ENCODE measurements around the gene SLC43A2. TPM values are rescaled to one million over a fixed set of nuclear protein-coding genes. Genes with fewer than 3 reads are reported as not detected.
A peak's percentile ranks its signal among the peaks of the same experiment; 100 is the strongest.

SLC43A2 gene
- total RNA-seq, 1 experiment from 2014 or later, result 5.6 TPM

- peak overlapping the region; percentile 52 for H3K4me3 Mint-ChIP-seq (ENCODE audit: unreplicated experiment)
- no peaks in the 10 kb centered on the region for H3K36me3 Mint-ChIP-seq (ENCODE audit: insufficient read depth, unreplicated experiment)
- TF ChIP-seq CTCF (IDR thresholded peaks at IDR 0.05; ENCODE audit: unreplicated experiment), result no peak
- no peaks in the 10 kb centered on the region for H3K9me3 Mint-ChIP-seq (ENCODE audit: unreplicated experiment)
- intact Hi-C loops (cut with micrococcal nuclease), result loop anchor here (5.0 kb wide), 1 partner anchor 37 kb away; the partner anchor contains the start of gene SLC43A2
- no TSS peak for BruUV-seq (replicated peaks)
- DNase-seq (ENCODE audit: unreplicated experiment), result peak; percentile 94
- H3K27ac Mint-ChIP-seq (ENCODE audit: low read depth, unreplicated experiment), result peak overlapping the region; percentile 64
- CTCF ChIA-PET, result interaction anchor here (0.6 to 0.9 kb wide), 6 partner anchors 11 to 941 kb away, joined by 3 to 4 read pairs (median 3); no protein-coding TSS in a partner anchor
- H3K4me1 Mint-ChIP-seq (ENCODE audit: insufficient read depth, unreplicated experiment), result peaks cover 11% of the 10 kb centered on the region
- H3K27me3 Mint-ChIP-seq (ENCODE audit: insufficient read depth, unreplicated experiment), result no peaks in the 10 kb centered on the region
- POLR2A ChIA-PET, result interaction anchor here (0.6 to 2.9 kb wide), 11 partner anchors 8 to 127 kb away, joined by 3 to 21 read pairs (median 3); partner anchors contain the start of genes RILP and SLC43A2
These were observed 38.4 kb downstream of the SLC43A2 start for GRCh38 chr17:1590029-1590746.

GRCh38 chr17:1588821-1589585 is 39.6 kb downstream of the SLC43A2 start:
- no TSS peak for BruUV-seq (replicated peaks)
- Mint-ChIP-seq H3K9me3 (ENCODE audit: unreplicated experiment) (no peaks in the 10 kb centered on the region), H3K27me3 (ENCODE audit: insufficient read depth, unreplicated experiment) (no peaks in the 10 kb centered on the region), H3K4me3 (ENCODE audit: unreplicated experiment) (no peak overlapping the region), H3K4me1 (ENCODE audit: insufficient read depth, unreplicated experiment) (peaks cover 11% of the 10 kb centered on the region), H3K27ac (ENCODE audit: low read depth, unreplicated experiment) (no peak overlapping the region), H3K36me3 (ENCODE audit: insufficient read depth, unreplicated experiment) (no peaks in the 10 kb centered on the region)
- intact Hi-C loops (cut with micrococcal nuclease), result no loop called here
- no peak for TF ChIP-seq CTCF (IDR thresholded peaks at IDR 0.05; ENCODE audit: unreplicated experiment)
- ChIA-PET CTCF (interaction anchor here (0.6 to 1.5 kb wide), 4 partner anchors 9 to 35 kb away, joined by 3 to 6 read pairs (median 3); no protein-coding TSS in a partner anchor), POLR2A (interaction anchor here (0.6 to 2.9 kb wide), 7 partner anchors 12 to 136 kb away, joined by 3 to 21 read pairs (median 5); partner anchors contain the start of genes PITPNA and WDR81)
- peak; percentile 46 for DNase-seq (ENCODE audit: unreplicated experiment)

GRCh38 chr17:1584167-1584566 is 44.5 kb downstream of the SLC43A2 start:
- Mint-ChIP-seq H3K27me3 (ENCODE audit: insufficient read depth, unreplicated experiment) (no peaks in the 10 kb centered on the region), H3K36me3 (ENCODE audit: insufficient read depth, unreplicated experiment) (peaks cover 6% of the 10 kb centered on the region), H3K4me1 (ENCODE audit: insufficient read depth, unreplicated experiment) (no peaks in the 10 kb centered on the region), H3K4me3 (ENCODE audit: unreplicated experiment) (no peak overlapping the region), H3K9me3 (ENCODE audit: unreplicated experiment) (no peaks in the 10 kb centered on the region), H3K27ac (ENCODE audit: low read depth, unreplicated experiment) (no peak overlapping the region)
- CTCF ChIA-PET, result no interaction called here
- POLR2A ChIA-PET, result no interaction called here
- no peak for TF ChIP-seq CTCF (IDR thresholded peaks at IDR 0.05; ENCODE audit: unreplicated experiment)
- no peak for DNase-seq (ENCODE audit: unreplicated experiment)
- BruUV-seq (replicated peaks), result no TSS peak
- intact Hi-C loops (cut with micrococcal nuclease), result no loop called here

- Mint-ChIP-seq H3K27ac (ENCODE audit: low read depth, unreplicated experiment) (no peak overlapping the region), H3K4me1 (ENCODE audit: insufficient read depth, unreplicated experiment) (no peaks in the 10 kb centered on the region), H3K4me3 (ENCODE audit: unreplicated experiment) (no peak overlapping the region), H3K36me3 (ENCODE audit: insufficient read depth, unreplicated experiment) (peaks cover 6% of the 10 kb centered on the region), H3K9me3 (ENCODE audit: unreplicated experiment) (no peaks in the 10 kb centered on the region), H3K27me3 (ENCODE audit: insufficient read depth, unreplicated experiment) (no peaks in the 10 kb centered on the region)
- POLR2A ChIA-PET, result no interaction called here
- no peak for DNase-seq (ENCODE audit: unreplicated experiment)
- no peak for TF ChIP-seq CTCF (IDR thresholded peaks at IDR 0.05; ENCODE audit: unreplicated experiment)
- no TSS peak for BruUV-seq (replicated peaks)
- intact Hi-C loops (cut with micrococcal nuclease), result no loop called here
- CTCF ChIA-PET, result no interaction called here
These were observed 45.1 kb downstream of the SLC43A2 start for GRCh38 chr17:1583556-1583955.
